ENCODE data around the gene ZNF516. TPM values are rescaled to one million over a fixed set of nuclear protein-coding genes. Genes with fewer than 3 reads are reported as not detected.

The ZNF516 gene
- total RNA-seq, 1 donor from 2014 or later = 192 TPM

- Mint-ChIP-seq H3K9me3 (ENCODE audit: unreplicated experiment) (peaks cover 5% of the 10 kb centered on the region), H3K4me3 (ENCODE audit: unreplicated experiment) (peak overlapping the region; percentile 32), H3K36me3 (ENCODE audit: unreplicated experiment) (no peaks in the 10 kb centered on the region), H3K27ac (ENCODE audit: unreplicated experiment) (peak overlapping the region; percentile 74), H3K4me1 (ENCODE audit: low read depth, unreplicated experiment) (peaks cover 55% of the 10 kb centered on the region), H3K27me3 (ENCODE audit: unreplicated experiment) (peaks cover 8% of the 10 kb centered on the region)
- no peak for DNase-seq
- TF ChIP-seq CTCF (IDR thresholded peaks at IDR 0.05; ENCODE audit: partially characterized antibody, unreplicated experiment) = no peak
Measured at GRCh38 chr18:76471593-76471992, 23.4 kb downstream of the ZNF516 start.

- H3K27me3 Mint-ChIP-seq (ENCODE audit: unreplicated experiment) = peaks cover 12% of the 10 kb centered on the region
- no peak for DNase-seq
- peaks cover 6% of the 10 kb centered on the region for H3K9me3 Mint-ChIP-seq (ENCODE audit: unreplicated experiment)
- no peak overlapping the region for H3K27ac Mint-ChIP-seq (ENCODE audit: unreplicated experiment)
- H3K36me3 Mint-ChIP-seq (ENCODE audit: unreplicated experiment) = no peaks in the 10 kb centered on the region
- TF ChIP-seq CTCF (IDR thresholded peaks at IDR 0.05; ENCODE audit: partially characterized antibody, unreplicated experiment) = no peak
- H3K4me1 Mint-ChIP-seq (ENCODE audit: low read depth, unreplicated experiment) = peaks cover 58% of the 10 kb centered on the region
- H3K4me3 Mint-ChIP-seq (ENCODE audit: unreplicated experiment) = peak overlapping the region; percentile 60
Measured at GRCh38 chr18:76468345-76469304, 26.4 kb downstream of the ZNF516 start.

- H3K27me3 Mint-ChIP-seq (ENCODE audit: unreplicated experiment) = peaks cover 12% of the 10 kb centered on the region
- peak; percentile 67 for DNase-seq
- peak overlapping the region; percentile 60 for H3K4me3 Mint-ChIP-seq (ENCODE audit: unreplicated experiment)
- no peaks in the 10 kb centered on the region for H3K36me3 Mint-ChIP-seq (ENCODE audit: unreplicated experiment)
- H3K9me3 Mint-ChIP-seq (ENCODE audit: unreplicated experiment) = peaks cover 6% of the 10 kb centered on the region
- H3K27ac Mint-ChIP-seq (ENCODE audit: unreplicated experiment) = peak overlapping the region; percentile 16
- H3K4me1 Mint-ChIP-seq (ENCODE audit: low read depth, unreplicated experiment) = peaks cover 65% of the 10 kb centered on the region
- TF ChIP-seq CTCF (IDR thresholded peaks at IDR 0.05; ENCODE audit: partially characterized antibody, unreplicated experiment) = no peak
Measured at GRCh38 chr18:76467371-76468190, 27.5 kb downstream of the ZNF516 start.

GRCh38 chr18:76466410-76466991, 28.5 kb downstream of the ZNF516 start:
- no peak for DNase-seq
- Mint-ChIP-seq H3K27ac (ENCODE audit: unreplicated experiment) (peak overlapping the region; percentile 73), H3K4me1 (ENCODE audit: low read depth, unreplicated experiment) (peaks cover 64% of the 10 kb centered on the region), H3K36me3 (ENCODE audit: unreplicated experiment) (peaks cover 5% of the 10 kb centered on the region), H3K27me3 (ENCODE audit: unreplicated experiment) (peaks cover 10% of the 10 kb centered on the region), H3K4me3 (ENCODE audit: unreplicated experiment) (peak overlapping the region; percentile 46), H3K9me3 (ENCODE audit: unreplicated experiment) (peaks cover 5% of the 10 kb centered on the region)
- no peak for TF ChIP-seq CTCF (IDR thresholded peaks at IDR 0.05; ENCODE audit: partially characterized antibody, unreplicated experiment)

Data from glutamatergic neuron (in vitro differentiated cells).